GM19468 (cell line): ENCODE data around the gene ANKRD39.

Experiments used
- ATAC-seq: cut with Tn5 transposase; IDR thresholded peaks from one replicate; pipeline ENCODE4 v1.9.1; 2021; ENCODE audit warnings: mild to moderate bottlenecking, moderate library complexity, moderate number of reproducible peaks; ENCODE audit not compliant: unreplicated experiment; ENCODE audit errors: extremely low read depth

ANKRD39 gene

GRCh38 chr2:96888072-96889011, 30.5 kb upstream of the ANKRD39 start:
- no peak for ATAC-seq

- no peak for ATAC-seq
These were observed 29.7 kb upstream of the ANKRD39 start for GRCh38 chr2:96887493-96888012.

- no peak for ATAC-seq
These were observed 27.9 kb upstream of the ANKRD39 start for GRCh38 chr2:96885432-96886347.

GRCh38 chr2:96884299-96885094, 26.7 kb upstream of the ANKRD39 start:
- ATAC-seq = no peak

GRCh38 chr2:96883306-96883705, 25.5 kb upstream of the ANKRD39 start:
- no peak for ATAC-seq

GRCh38 chr2:96882906-96883305, 25.1 kb upstream of the ANKRD39 start:
- ATAC-seq = no peak

GRCh38 chr2:96882230-96882629, 24.4 kb upstream of the ANKRD39 start:
- no peak for ATAC-seq

- ATAC-seq = no peak
These were observed 23.8 kb upstream of the ANKRD39 start for GRCh38 chr2:96881349-96882195.

GRCh38 chr2:96880891-96881273, 23.1 kb upstream of the ANKRD39 start:
- ATAC-seq = no peak

GRCh38 chr2:96879545-96880040, 21.8 kb upstream of the ANKRD39 start:
- no peak for ATAC-seq

GRCh38 chr2:96878796-96879544, 21.2 kb upstream of the ANKRD39 start:
- no peak for ATAC-seq

- no peak for ATAC-seq
These were observed 20.4 kb upstream of the ANKRD39 start for GRCh38 chr2:96878171-96878570.

GRCh38 chr2:96877631-96878092, 19.8 kb upstream of the ANKRD39 start:
- no peak for ATAC-seq

- ATAC-seq = no peak
These were observed 19.2 kb upstream of the ANKRD39 start for GRCh38 chr2:96877042-96877451.

- no peak for ATAC-seq
These were observed 18.6 kb upstream of the ANKRD39 start for GRCh38 chr2:96876269-96877041.

- no peak for ATAC-seq
These were observed 17.9 kb upstream of the ANKRD39 start for GRCh38 chr2:96875498-96876268.
